ENCODE measurements around the gene CKAP4.

The CKAP4 gene

DNA sequence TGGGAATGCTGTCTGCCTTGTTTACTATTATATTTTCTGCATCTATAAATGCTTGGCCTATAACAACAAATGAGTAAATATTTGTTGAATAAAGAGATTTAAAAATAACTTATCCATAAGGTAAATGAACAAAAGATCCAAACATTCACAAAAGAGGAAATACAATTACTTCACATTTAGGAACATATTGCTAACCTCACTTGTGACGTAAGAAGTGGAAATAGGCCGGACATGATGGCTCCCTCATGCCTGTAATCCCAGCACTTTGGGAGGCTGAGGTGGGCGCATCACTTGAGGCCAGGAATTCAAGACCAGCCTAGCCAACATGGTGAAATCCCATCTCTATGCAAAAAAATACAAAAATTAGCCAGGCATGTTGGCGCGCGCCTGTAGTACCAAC lies 25.7 kb upstream of the CKAP4 start:
- H3K9me3 ChIP-seq (ENCODE audit: low read length): no peaks in the 10 kb centered on the region
- H3K36me3 ChIP-seq (ENCODE audit: insufficient read depth, low read length): no peaks in the 10 kb centered on the region
- H3K27me3 ChIP-seq (ENCODE audit: control insufficient read depth in 1 of 2, insufficient read depth in 2 of 2, low read length in 2 of 2): no peaks in the 10 kb centered on the region
- H3K9ac ChIP-seq (ENCODE audit: low read length): no peak overlapping the region
- H3K4me3 ChIP-seq (ENCODE audit: low read depth in 1 of 2, low read length in 2 of 2): no peak overlapping the region
- H3K27ac ChIP-seq (ENCODE audit: low read depth, low read length): no peak overlapping the region
- H3K4me1 ChIP-seq (ENCODE audit: insufficient read depth, low read length): no peaks in the 10 kb centered on the region

DNA sequence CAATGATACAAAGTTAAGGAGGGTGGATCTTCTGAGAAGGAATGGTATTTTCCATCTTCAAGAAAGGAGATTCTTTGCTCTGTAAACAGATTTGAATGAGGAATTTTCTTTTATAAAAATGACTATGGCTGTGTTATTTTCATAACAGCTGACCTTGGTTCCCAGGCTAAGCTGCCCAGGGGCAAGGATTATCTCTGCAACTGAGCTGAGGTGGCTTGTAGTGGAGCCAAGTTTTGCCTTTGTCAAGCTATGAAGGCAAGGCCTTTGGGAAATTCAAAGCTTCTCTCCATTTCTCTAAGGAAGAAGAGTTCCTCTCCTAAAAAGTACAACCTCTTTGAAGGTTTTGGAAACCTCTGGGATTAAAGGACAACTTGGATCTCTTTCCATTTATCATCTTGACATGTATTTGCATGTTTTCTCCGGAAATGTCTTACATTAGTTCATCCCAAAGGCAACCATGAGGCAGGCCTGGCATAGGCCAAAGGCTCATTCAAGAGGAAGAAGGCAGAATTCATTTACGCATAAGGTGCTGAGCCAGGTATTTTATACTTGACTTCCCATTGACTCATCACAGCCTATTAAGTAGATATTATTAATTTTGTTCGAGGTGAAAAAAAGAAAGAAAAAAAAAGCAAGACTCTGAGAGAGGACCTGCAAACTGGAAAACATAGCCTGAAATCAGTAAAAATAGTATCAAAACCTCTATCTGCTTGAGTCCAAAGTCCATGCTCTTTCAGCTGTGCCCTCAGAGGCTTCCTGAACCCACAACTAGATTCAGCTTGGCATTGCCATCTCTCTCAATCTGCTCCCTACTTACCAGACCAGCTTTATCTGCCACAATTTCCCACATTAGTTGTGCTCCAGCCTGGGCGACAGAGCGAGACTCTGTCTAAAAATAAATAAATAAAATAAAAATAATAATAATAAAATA lies 24.0 kb upstream of the CKAP4 start:
- no peaks in the 10 kb centered on the region for H3K4me1 ChIP-seq (ENCODE audit: insufficient read depth, low read length)
- no peaks in the 10 kb centered on the region for H3K9me3 ChIP-seq (ENCODE audit: low read length)
- no peak overlapping the region for H3K9ac ChIP-seq (ENCODE audit: low read length)
- no peaks in the 10 kb centered on the region for H3K27me3 ChIP-seq (ENCODE audit: control insufficient read depth in 1 of 2, insufficient read depth in 2 of 2, low read length in 2 of 2)
- no peak overlapping the region for H3K4me3 ChIP-seq (ENCODE audit: low read depth in 1 of 2, low read length in 2 of 2)
- no peaks in the 10 kb centered on the region for H3K36me3 ChIP-seq (ENCODE audit: insufficient read depth, low read length)
- H3K27ac ChIP-seq (ENCODE audit: low read depth, low read length): no peak overlapping the region

DNA sequence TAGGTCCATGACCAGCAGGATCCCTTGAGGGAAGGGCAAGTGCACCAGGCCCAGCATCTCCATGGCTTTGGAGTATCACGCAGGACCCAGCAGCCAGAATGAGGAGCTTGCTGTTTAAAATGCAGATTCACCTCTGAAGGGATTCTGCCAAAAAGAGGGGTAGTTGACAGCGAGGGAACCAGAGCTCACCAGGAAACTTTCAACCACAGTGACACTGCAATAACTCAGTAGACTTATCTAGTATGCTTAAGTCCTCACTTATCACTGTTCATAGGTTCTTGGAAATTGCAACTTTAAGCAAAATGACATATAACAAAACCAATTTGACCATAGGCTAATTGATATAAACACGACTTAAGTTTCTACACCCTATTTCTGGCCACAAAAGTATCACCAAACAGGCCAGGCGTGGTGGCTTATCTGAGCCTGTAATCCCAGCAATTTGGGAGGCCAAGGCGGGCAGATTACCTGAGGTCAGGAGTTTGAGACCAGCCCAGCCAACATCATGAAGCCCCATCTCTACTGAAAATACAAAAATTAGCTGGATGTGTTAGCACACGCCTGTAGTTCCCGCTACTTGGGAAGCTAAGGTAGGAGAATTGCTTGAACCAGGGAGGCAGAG lies 21.4 kb upstream of the CKAP4 start:
- H3K4me1 ChIP-seq (ENCODE audit: insufficient read depth, low read length): no peaks in the 10 kb centered on the region
- H3K27me3 ChIP-seq (ENCODE audit: control insufficient read depth in 1 of 2, insufficient read depth in 2 of 2, low read length in 2 of 2): no peaks in the 10 kb centered on the region
- no peaks in the 10 kb centered on the region for H3K36me3 ChIP-seq (ENCODE audit: insufficient read depth, low read length)
- H3K9me3 ChIP-seq (ENCODE audit: low read length): no peaks in the 10 kb centered on the region
- H3K27ac ChIP-seq (ENCODE audit: low read depth, low read length): no peak overlapping the region
- H3K9ac ChIP-seq (ENCODE audit: low read length): no peak overlapping the region
- H3K4me3 ChIP-seq (ENCODE audit: low read depth in 1 of 2, low read length in 2 of 2): no peak overlapping the region

DNA sequence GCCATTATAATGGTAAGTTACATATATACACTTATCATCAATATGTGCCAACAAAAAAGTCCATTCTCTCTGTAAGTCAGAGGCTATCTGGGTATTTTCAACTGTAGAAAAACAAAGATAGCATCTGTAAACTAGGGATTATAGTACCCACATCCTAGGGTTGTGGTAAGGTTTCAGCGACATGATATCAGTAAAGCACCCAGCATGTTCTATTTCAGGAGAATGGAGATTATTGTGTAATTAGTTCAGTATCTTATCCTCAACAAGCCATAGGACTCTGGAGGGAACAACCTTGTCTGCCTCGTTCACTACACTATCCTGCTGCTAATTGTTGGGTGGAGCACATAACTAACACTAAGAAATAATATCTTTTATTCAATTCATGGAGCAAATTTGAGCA lies 19.7 kb upstream of the CKAP4 start:
- no peak overlapping the region for H3K27ac ChIP-seq (ENCODE audit: low read depth, low read length)
- no peaks in the 10 kb centered on the region for H3K27me3 ChIP-seq (ENCODE audit: control insufficient read depth in 1 of 2, insufficient read depth in 2 of 2, low read length in 2 of 2)
- H3K9ac ChIP-seq (ENCODE audit: low read length): no peak overlapping the region
- no peaks in the 10 kb centered on the region for H3K4me1 ChIP-seq (ENCODE audit: insufficient read depth, low read length)
- H3K4me3 ChIP-seq (ENCODE audit: low read depth in 1 of 2, low read length in 2 of 2): no peak overlapping the region
- no peaks in the 10 kb centered on the region for H3K9me3 ChIP-seq (ENCODE audit: low read length)
- no peaks in the 10 kb centered on the region for H3K36me3 ChIP-seq (ENCODE audit: insufficient read depth, low read length)

DNA sequence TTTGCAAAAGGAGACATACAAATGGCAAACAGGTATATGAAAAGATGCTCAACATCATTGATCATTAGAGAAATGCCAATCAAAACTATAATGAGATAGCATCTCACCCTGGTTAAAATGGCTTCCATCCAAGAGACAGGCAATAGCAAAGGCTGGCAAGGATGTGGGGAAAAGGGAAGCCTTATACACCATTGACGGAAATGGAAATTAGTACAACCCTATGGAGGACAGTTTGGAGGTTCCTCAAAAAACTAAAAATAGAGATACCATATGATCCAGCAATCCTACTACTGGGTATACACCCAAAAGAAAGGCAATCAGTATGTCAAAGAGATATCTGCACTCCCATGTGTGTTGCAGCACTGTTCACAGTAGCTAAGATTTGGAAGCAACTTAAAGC lies 17.3 kb upstream of the CKAP4 start:
- no peak overlapping the region for H3K9ac ChIP-seq (ENCODE audit: low read length)
- no peaks in the 10 kb centered on the region for H3K9me3 ChIP-seq (ENCODE audit: low read length)
- H3K27me3 ChIP-seq (ENCODE audit: control insufficient read depth in 1 of 2, insufficient read depth in 2 of 2, low read length in 2 of 2): no peaks in the 10 kb centered on the region
- H3K27ac ChIP-seq (ENCODE audit: low read depth, low read length): no peak overlapping the region
- H3K4me3 ChIP-seq (ENCODE audit: low read depth in 1 of 2, low read length in 2 of 2): no peak overlapping the region
- H3K36me3 ChIP-seq (ENCODE audit: insufficient read depth, low read length): no peaks in the 10 kb centered on the region
- no peaks in the 10 kb centered on the region for H3K4me1 ChIP-seq (ENCODE audit: insufficient read depth, low read length)

DNA sequence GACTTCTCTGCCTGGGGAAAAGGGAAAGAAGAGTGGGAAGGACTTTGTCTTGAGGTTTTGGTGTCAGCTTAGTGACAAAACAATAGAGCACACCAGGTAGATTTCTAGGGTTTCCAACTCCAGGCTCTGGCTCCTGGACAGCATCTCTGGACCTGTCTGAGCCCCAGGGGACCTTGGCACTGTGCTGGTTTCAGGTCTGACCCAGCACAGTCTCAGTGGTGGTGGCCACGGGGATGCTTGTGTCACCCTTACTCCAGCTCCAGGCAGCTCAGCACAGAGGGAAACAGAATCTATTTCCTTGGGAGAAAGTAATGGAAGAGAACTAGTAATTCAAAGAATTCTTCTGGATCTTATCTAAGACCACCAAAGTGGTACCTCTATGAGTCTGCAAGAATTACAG lies 11.1 kb upstream of the CKAP4 start:
- no peaks in the 10 kb centered on the region for H3K36me3 ChIP-seq (ENCODE audit: insufficient read depth, low read length)
- H3K27me3 ChIP-seq (ENCODE audit: control insufficient read depth in 1 of 2, insufficient read depth in 2 of 2, low read length in 2 of 2): no peaks in the 10 kb centered on the region
- H3K9me3 ChIP-seq (ENCODE audit: low read length): no peaks in the 10 kb centered on the region
- H3K4me3 ChIP-seq (ENCODE audit: low read depth in 1 of 2, low read length in 2 of 2): no peak overlapping the region
- no peak overlapping the region for H3K9ac ChIP-seq (ENCODE audit: low read length)
- no peaks in the 10 kb centered on the region for H3K4me1 ChIP-seq (ENCODE audit: insufficient read depth, low read length)
- H3K27ac ChIP-seq (ENCODE audit: low read depth, low read length): no peak overlapping the region

DNA sequence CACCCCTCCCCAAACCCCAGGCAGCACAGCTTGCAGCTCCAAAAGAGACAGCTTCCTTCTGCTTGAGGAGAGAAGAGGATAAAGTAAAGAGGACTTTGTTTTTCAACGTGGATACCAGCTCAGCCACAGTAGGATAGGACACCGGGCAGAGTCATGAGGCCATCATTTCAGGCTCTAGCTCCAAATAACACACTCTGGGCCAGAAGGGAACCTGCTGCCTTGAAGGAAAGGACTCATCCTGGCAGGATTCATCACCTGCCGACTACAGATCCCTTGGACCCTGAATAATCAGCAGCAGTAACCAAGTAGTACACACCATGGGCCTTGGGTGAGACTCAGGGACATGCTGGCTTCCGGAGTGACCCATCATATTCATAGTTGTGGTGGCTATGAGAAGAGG lies 10.4 kb upstream of the CKAP4 start:
- no peaks in the 10 kb centered on the region for H3K27me3 ChIP-seq (ENCODE audit: control insufficient read depth in 1 of 2, insufficient read depth in 2 of 2, low read length in 2 of 2)
- no peak overlapping the region for H3K9ac ChIP-seq (ENCODE audit: low read length)
- H3K36me3 ChIP-seq (ENCODE audit: insufficient read depth, low read length): no peaks in the 10 kb centered on the region
- H3K4me3 ChIP-seq (ENCODE audit: low read depth in 1 of 2, low read length in 2 of 2): no peak overlapping the region
- no peaks in the 10 kb centered on the region for H3K4me1 ChIP-seq (ENCODE audit: insufficient read depth, low read length)
- H3K27ac ChIP-seq (ENCODE audit: low read depth, low read length): no peak overlapping the region
- no peaks in the 10 kb centered on the region for H3K9me3 ChIP-seq (ENCODE audit: low read length)

DNA sequence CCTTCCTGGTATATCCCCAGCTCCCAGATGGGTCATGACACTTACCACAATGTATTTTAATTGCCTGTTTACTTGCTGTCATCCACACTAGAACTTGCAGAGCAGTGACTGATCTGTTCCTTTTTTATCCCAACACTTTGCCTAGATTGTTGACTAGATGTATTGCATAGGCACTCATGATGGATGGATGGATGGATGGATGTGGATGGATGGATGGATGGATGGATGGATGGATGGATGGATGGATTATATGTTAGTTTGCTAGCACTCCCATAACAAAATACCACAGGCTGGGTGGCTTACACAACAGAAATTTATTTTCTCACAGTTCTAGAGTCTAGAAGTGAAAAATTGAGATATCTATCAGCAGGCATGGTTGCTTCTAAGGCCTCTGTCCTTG lies 8.7 kb upstream of the CKAP4 start:
- Histone ChIP-seq H3K9me3 (ENCODE audit: low read length) (no peaks in the 10 kb centered on the region), H3K27me3 (ENCODE audit: control insufficient read depth in 1 of 2, insufficient read depth in 2 of 2, low read length in 2 of 2) (no peaks in the 10 kb centered on the region), H3K4me3 (ENCODE audit: low read depth in 1 of 2, low read length in 2 of 2) (no peak overlapping the region), H3K27ac (ENCODE audit: low read depth, low read length) (no peak overlapping the region), H3K9ac (ENCODE audit: low read length) (no peak overlapping the region), H3K36me3 (ENCODE audit: insufficient read depth, low read length) (no peaks in the 10 kb centered on the region), H3K4me1 (ENCODE audit: insufficient read depth, low read length) (no peaks in the 10 kb centered on the region)

DNA sequence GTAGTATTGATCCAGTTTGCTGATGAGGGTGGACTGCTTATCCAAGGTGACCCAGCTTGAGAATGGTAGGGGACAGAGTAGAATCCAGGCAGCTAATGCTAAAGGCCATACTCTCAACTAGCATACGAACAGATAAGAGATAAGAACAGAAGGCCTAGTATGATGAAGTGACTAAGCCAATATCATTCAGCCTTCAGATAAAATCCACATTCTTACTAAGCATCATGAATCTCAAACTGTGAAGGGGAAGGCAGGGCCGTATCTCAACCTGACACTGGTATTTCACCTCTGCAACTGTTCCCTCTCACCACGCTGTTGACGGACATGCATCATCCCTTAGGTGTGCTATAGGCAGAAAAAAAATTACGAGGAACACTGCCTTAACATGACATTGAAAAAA lies 8.1 kb upstream of the CKAP4 start:
- Histone ChIP-seq H3K36me3 (ENCODE audit: insufficient read depth, low read length) (no peaks in the 10 kb centered on the region), H3K27ac (ENCODE audit: low read depth, low read length) (no peak overlapping the region), H3K4me1 (ENCODE audit: insufficient read depth, low read length) (no peaks in the 10 kb centered on the region), H3K9ac (ENCODE audit: low read length) (no peak overlapping the region), H3K4me3 (ENCODE audit: low read depth in 1 of 2, low read length in 2 of 2) (no peak overlapping the region), H3K9me3 (ENCODE audit: low read length) (no peaks in the 10 kb centered on the region), H3K27me3 (ENCODE audit: control insufficient read depth in 1 of 2, insufficient read depth in 2 of 2, low read length in 2 of 2) (no peaks in the 10 kb centered on the region)

DNA sequence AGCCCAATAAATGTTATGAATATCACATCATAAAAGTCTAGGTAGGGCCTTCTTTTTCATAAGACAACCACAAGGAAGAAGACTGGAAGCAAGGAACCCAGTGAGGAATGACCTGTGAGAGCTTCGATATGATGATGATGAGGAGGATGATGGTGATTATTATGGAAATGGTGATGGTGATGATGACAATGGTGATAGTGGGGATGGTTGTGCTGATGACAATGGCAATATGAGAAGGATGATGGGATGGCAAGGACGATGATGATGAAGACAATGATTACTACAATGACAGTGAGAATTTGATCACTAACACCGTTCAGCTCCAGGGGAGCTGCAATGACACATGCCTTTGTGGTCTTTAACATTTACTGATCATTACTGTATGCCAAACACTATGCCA lies 7.7 kb upstream of the CKAP4 start:
- H3K27ac ChIP-seq (ENCODE audit: low read depth, low read length): no peak overlapping the region
- no peaks in the 10 kb centered on the region for H3K36me3 ChIP-seq (ENCODE audit: insufficient read depth, low read length)
- no peak overlapping the region for H3K9ac ChIP-seq (ENCODE audit: low read length)
- no peak overlapping the region for H3K4me3 ChIP-seq (ENCODE audit: low read depth in 1 of 2, low read length in 2 of 2)
- H3K27me3 ChIP-seq (ENCODE audit: control insufficient read depth in 1 of 2, insufficient read depth in 2 of 2, low read length in 2 of 2): no peaks in the 10 kb centered on the region
- H3K4me1 ChIP-seq (ENCODE audit: insufficient read depth, low read length): no peaks in the 10 kb centered on the region
- H3K9me3 ChIP-seq (ENCODE audit: low read length): no peaks in the 10 kb centered on the region

DNA sequence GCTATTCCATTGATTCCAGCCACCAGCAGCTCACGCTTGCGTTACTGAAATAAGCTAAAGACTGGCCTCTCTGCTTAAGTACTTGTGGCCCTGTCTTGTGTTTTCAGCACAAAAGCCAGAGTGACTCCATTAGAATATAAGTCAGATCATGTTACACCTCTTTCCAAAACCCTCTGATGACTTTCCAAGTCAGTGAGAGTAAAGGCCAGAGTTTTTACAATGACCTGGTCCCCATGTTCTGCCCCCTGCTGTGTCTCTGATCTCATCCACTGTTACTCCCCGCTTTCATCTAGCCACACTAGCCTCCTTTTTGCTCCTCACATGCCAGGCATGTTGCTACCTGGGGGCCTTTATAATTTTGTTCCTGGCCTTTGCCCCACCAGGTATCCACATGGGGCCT lies 6.9 kb upstream of the CKAP4 start:
- H3K9ac ChIP-seq (ENCODE audit: low read length): no peak overlapping the region
- H3K9me3 ChIP-seq (ENCODE audit: low read length): no peaks in the 10 kb centered on the region
- H3K36me3 ChIP-seq (ENCODE audit: insufficient read depth, low read length): no peaks in the 10 kb centered on the region
- H3K27ac ChIP-seq (ENCODE audit: low read depth, low read length): no peak overlapping the region
- H3K27me3 ChIP-seq (ENCODE audit: control insufficient read depth in 1 of 2, insufficient read depth in 2 of 2, low read length in 2 of 2): no peaks in the 10 kb centered on the region
- no peak overlapping the region for H3K4me3 ChIP-seq (ENCODE audit: low read depth in 1 of 2, low read length in 2 of 2)
- H3K4me1 ChIP-seq (ENCODE audit: insufficient read depth, low read length): no peaks in the 10 kb centered on the region
